Measurements from ENCODE around the gene HECTD3.
"Not testable (repeated sequence)": the region's sequence is repeated elsewhere in the genome, so short reads cannot be mapped to it uniquely, and the experiment has no call there.

Gene HECTD3

DNA sequence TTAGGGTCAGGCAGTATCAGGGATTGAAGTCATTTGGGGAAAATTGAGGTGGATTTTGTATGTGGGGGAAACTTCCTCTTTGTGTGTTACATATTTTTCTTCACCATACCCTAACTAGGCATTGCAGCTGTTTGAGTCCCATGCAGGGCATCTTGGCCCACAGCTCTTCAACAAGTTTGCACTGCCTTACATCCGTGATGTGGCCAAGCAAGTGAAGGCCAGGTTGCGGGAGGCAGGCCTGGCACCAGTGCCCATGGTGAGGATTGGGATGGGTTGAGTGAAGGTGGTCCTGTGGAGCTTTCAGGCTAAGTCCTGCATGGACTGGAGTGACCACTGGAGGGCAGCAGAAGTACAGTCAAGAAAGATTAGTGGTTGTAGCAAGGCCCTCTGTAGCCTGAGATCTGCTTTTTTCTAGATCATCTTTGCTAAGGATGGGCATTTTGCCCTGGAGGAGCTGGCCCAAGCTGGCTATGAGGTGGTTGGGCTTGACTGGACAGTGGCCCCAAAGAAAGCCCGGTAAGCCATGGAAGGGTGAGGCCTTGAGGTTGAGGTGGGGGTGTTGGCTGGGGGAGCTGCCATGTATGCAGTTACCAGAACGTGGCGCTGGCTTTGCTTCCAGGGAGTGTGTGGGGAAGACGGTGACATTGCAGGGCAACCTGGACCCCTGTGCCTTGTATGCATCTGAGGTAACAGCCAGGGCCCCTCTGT, 3.4 kb upstream of the HECTD3 start:
- peak; percentile 54 to 68 (median 67) for DNase-seq (ENCODE audit: low read depth in 3 of 3)

DNA sequence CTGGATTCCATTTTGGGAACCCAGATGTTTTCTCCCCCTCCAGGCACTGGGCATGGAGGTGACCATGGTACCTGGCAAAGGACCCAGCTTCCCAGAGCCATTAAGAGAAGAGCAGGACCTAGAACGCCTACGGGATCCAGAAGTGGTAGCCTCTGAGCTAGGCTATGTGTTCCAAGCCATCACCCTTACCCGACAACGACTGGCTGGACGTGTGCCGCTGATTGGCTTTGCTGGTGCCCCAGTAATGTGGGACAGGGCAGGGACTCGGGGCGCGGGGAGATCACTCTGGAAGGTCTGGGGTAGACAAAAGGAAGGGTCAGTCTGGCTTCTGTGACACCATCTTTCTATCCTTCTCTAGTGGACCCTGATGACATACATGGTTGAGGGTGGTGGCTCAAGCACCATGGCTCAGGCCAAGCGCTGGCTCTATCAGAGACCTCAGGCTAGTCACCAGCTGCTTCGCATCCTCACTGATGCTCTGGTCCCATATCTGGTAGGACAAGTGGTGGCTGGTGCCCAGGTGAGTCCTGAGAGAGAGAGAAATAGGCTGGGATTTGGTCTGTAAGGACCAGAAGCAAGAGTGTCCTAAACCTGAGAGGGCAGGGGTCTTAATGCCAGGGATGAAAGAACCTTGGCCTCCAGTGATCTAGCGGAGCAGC, 2.6 kb upstream of the HECTD3 start:
- no peak for DNase-seq (ENCODE audit: low read depth in 3 of 3)

DNA sequence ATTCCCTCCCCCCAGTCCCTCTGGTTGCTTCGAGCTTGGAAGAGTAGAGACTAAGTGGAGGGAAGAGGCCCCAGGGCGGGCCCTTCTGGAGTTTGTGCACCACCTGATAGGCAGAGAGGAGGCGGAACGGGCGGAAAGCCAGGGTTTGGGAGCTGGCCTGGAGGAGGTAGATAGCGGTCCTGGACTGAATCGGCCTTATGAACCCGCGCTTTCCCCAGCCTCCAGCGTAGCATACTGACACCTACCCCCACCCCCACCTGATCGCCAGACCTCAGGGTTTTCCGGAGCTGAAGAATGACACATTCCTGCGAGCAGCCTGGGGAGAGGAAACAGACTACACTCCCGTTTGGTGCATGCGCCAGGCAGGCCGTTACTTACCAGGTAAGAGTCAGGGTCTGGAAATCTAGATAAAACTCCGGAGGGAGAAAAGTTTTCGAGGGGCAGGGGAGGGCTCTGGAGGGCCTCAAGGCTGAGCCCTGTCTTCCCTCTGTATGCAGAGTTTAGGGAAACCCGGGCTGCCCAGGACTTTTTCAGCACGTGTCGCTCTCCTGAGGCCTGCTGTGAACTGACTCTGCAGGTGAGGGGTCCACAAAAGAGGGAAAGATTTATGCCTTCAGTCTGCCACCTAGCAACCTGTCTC, 1.6 kb upstream of the HECTD3 start:
- peak in 1 of 3 experiments; percentile 22 for DNase-seq (ENCODE audit: low read depth in 3 of 3)

DNA sequence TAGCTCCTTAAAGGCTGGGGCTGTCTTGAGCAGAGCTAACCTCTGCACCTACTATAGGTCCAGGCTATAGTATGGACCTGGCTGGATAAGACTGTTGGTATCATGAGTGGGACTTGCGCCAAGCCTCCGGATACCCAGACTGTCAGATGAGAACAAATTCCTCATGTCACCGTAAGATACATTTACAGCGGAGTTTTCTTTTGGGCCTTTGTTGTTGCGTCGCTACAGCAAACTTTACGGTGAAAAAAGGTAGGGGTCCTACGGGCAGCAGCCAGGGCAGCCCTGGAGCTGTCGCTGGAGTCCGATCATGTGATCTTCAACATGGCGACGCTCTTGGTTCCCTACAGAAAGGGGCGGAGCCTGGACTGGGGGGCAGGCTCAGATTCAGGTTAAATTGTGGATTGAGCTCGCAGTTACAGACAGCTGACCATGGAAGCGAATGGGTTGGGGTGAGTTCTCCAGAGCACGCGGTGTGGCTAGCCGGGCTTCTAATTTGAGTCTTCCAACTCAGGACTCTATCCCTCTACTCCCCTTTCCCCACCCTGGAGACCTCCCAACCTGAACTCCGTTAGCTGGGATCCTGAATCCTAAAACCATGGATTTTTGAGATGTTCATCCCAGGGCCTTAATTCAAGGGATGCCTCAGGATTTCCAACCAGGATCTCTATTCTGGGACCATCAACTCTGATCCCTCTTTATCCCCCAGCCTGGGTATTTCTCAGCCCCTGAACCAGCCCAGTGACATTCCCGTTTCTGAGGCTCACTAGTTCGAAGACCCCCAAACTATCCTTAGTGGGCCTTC, 914 bp upstream of the HECTD3 start, which contains the start of gene UROD:
Gene UROD, plus strand, starts transcription at position 418 of the 802 bp plus-strand sequence. Its CDS starts 12 bp downstream, at position 430.
- DNase-seq (ENCODE audit: low read depth in 3 of 3) = peak; percentile 62 to 80 (median 80)

DNA sequence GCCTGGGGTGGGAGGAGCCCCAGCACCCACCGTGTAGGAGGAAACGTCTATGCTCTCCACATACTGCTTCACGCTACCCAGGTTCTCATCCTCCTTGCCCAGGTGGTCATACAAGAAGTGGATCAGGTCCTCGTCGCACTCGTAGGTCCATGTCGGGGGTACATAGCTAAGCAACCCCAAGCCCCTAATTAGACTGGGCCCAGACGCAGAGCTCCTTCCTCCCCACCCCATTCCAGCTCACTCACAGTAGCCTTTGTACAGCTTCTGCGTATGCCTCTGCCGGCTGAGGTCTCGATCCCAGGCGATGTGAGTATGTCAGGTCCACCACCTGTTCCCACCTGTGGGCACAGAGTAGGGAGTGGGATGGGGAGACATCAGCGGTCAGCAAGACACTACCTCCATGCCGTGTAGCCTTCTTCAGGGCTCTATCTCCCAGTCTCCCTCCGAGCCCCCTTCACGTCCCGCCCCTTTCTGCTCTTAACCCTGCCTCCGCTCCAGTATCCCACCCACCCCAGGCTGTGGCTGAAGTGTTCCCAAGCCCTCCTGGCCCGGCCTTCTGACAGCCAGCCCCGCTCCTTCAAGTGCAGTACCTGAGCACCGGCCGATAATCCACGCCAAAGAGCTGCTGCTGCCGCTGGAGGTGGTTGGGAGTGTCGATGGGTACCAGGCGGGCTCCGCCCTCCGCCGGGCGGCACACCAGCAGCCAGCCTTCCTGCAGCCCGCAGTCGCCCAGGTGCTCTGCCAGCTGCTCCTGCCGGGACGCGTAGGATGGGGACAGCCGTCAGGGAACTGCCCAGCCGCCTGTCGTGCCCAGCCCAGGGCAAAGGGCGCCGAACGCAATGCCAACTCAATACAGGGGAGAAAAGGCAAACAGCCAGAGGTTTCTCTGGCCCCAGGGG, 919 bp downstream of the HECTD3 start:
- DNase-seq (ENCODE audit: low read depth in 3 of 3) = no peak

DNA sequence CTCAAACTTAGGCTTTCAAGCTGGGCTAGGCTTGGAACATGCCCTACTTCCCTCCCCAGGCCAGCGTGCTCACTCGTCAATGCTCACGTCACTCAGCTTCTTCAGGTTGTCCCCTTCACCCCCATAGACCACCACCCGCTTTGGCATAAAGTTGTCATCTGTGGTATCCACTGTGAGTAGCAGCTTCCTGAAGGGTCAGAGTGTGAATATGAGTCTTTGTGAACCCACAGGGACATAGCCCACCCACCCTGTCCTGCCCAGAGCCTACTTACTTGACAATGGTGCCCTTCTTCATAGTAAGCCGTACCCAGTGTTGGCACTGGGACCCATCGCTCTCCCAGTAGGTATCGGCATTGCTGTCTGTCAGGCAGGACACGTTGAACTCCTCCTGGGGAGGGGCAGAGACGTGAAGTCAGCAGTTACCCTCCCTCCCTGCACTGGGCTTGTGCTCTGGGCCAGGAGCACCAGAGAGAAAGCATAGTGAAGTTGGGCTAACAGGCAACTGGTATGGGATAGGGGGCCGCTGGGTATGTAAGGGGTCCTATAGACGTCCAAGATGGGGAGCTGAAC, 1.7 kb downstream of the HECTD3 start:
- DNase-seq (ENCODE audit: low read depth in 3 of 3) = no peak

DNA sequence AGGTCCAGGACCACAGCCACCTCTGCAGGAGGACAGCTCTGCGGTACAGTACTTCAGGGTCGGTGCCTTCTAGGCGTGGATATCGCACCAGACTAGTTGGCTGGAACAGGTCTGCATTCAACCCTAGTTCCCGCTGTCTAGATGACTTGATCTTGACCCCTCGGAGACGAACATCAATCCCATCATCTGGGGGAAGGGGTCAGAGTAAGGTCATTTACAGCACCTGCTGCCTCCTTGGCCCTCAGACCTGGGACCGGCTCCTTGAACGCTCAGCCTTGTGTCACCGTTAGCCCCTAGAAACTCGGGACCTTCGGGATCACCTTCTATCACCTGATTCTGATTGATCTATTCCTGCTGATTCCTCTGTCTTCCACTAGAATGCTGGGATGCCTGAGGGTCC, 2.6 kb downstream of the HECTD3 start:
- no peak for DNase-seq (ENCODE audit: low read depth in 3 of 3)

DNA sequence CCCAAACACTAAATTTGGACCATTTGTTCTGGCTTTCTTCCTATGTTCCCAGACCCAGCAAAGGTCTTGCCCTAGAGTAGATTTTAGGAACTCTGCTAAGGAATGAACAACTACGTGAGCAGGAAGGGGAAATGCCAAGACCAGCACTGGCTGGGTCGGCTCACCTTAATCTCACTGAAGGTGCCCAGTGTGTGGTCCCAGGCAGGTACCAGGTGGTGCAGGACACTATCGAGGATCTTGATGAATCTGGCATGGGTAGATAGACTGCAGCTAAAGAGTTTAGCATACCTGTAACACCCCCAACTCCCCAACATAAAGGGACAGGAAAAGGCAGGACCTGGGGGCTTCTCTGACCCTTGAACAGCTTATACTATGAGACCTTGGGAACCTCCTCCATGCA, 3.0 kb downstream of the HECTD3 start:
- DNase-seq (ENCODE audit: low read depth in 3 of 3) = no peak

DNA sequence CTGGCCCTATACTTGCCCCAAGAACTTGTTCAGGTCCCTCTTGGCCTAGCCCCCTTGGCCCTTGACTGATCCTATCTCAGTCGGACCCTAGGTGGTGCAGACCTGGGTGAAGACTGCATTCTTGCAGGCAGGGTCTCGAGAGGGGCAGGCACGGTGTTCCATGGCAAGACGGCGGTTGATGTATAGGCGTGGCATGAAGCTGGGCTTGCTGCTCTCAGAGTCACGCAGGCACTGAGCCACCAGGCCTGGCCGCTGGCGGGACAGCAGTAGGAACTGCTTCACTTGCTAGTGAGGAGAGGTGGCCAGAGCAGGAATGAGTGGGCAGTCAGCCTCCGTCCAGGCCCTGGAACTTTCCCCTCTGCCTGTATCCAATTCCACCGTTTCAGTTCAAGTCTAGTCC, 3.8 kb downstream of the HECTD3 start:
- no peak for DNase-seq (ENCODE audit: low read depth in 3 of 3)

DNA sequence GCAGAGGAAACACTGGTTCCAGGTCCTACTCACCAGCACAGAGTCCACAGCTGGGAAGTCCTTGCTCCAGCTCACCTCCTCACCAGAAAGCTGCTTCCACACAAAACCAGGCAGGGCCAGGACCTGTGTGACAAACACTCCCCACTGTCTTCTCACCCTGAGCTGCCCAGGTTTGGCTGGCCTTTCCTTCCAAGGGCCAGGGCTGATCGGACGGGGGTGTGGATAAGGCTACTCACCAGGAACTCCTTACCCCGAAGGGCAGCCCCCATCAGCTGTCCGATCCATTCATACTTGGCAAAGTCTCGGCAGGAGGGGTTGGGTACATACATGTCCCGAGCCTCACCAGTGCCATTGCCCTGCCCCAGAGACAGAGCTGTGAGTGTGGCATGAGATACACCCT, 5.4 kb downstream of the HECTD3 start:
- no peak for DNase-seq (ENCODE audit: low read depth in 3 of 3)

DNA sequence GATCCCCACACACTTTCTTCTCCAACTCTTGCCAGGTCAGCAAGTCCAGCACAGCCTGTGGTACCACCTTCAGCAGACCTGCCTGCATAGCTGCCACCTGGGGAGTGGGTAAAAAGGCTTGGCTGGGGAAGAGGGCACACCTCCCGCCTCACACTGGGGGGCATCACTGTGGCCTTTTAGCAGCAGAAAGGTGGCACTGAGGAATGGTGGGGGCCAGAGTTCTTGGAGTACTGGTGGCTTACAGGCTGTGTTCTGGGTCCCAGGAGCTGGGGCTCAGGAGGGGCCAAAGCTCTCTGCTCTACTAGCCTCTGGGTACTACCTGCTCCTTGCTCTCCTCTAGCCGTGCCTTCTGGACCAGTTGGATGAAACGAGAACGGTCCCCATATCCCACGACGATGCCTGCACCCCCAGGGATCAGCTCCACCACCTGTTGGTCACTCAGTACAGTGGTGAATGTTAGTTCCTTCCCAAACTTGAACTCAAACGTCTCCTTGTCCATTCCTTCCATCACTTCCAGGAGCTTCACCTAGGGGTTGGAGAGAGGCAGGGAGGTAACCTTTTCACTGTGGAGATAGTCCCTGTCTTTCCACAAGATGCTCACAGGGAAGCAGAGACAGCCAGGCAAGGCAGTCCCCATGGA, 6.7 kb downstream of the HECTD3 start:
- DNase-seq (ENCODE audit: low read depth in 3 of 3) = no peak

DNA sequence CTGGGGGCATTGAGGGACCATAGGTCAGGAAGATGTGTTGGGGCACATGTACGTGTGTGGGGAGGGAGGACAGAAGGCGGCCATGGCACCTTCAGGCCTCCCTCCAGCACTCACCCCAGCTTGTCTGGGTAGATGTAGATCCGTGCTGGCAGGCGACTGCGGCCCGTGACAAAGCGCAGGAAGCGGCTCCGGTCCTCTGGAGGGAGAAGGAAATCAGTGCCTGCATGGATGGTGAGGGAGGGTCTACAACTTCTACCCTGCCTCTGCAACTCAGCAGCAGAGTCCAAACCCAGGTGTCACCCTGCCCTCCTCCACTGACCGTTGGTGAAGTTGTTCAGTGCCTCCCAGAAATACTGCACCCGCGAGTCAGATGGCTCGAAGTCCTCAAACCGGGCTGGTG, 7.4 kb downstream of the HECTD3 start:
- no peak for DNase-seq (ENCODE audit: low read depth in 3 of 3)

DNA sequence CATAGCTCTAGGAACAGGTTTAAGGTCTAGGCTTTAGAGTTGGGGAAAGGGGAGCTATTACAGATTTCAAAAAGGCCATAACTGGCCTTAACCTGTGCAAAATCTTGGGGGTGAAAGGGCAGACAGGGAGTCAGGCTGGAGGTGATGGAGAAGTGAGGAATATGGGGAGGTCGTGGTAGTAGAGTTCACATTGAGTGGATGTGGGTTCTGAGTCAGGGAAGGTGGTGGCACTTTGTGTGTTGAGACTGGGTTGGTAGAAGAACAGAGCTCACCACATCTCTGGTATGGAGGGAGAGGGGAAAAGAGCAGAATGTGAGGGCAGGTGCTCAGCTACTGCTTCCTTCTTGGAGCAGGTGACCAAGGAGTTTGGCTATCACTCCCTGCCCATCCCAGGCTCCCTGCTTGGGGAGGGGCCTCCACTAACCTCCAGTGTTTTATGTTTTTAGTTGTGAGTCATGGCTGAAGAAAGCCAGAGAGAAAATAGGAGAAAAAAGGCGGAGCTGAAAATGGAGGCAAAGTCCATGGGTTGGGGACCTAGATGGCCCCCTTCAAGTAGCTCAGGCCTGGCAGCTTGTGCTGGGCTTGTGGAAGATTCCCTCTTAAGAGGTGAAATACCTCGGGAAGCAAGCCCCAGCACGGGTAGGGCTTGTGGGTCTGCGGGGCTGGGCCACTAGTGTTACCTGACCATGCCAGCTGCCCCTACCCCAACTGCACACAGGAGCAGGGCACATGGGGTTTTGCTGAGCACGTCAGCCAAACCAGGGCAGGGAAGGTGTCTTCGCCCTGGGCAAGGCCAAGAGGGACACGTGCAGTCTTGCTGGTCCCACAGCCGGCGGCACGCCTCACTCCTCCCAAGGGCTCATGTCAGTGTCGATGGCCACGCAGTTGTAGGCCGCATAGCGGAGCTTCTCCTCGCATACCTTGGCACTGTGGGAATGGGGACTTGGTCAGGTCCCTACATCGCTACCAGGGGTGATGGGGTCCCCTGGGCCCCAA, 8.2 kb downstream of the HECTD3 start:
- no peak for DNase-seq (ENCODE audit: low read depth in 3 of 3)

DNA sequence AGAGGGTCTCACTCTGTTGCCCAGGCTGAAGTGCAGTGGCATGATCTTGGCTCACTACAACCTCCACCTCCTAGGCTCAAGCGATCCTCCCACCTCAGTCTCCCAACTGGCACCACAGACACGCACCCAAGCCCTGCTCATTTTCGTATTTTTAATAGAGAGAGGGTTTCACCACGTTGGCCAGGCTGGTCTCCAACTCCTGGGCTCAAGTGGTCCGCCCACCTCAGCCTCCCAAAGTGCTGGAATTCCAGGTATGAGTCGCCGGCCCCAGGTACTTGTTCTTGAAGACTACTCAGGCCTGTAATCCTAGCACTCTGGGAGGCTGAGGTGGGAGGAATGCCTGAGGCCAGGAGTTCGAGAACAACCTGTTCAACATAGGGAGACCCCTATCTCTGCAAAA, 9.5 kb downstream of the HECTD3 start:
- not testable (repeated sequence) for DNase-seq (ENCODE audit: low read depth in 3 of 3)

DNA sequence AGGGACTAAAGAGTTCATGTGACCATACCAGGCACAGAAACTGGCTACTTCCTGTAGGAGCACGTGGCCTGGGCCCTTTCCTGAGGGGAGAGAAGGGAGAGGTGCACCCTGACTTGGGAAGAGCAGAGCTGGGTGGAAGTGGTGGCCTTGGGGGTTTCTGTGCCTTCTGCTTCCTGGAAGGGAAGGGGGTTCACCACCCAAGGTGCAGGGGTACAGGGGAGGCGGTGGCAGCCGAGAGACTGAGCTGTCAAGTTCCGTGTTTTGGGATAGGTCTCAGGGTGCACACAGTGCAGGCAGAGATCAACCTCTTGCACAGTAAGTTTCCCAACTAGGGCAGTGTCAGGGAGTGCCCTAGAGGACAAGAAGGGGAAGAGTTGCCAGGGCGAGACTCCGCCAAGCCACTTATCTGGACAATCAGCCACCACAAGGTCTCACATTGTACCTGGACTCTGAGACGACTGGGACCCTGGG, 10.1 kb downstream of the HECTD3 start:
- DNase-seq (ENCODE audit: low read depth in 3 of 3) = no peak

DNA sequence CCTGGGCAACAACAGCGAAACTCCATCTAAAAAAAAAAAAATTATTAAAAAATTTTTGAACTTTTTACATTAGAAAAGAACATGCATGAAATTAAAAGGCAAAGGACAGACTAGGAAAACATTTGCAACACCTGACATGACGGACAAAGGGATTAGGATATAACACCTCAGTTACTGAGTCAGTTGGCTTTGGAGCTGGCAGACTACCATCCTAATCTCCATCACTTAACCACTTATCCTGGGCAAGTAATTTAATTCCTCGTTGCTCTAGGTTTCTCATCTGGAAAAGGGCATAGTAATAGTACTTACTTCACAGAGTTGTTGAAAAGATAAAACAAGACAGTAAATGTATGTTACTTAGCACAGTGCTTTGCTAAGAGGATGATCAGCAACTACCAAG, 11.9 kb downstream of the HECTD3 start:
- DNase-seq (ENCODE audit: low read depth in 3 of 3) = no peak

DNA sequence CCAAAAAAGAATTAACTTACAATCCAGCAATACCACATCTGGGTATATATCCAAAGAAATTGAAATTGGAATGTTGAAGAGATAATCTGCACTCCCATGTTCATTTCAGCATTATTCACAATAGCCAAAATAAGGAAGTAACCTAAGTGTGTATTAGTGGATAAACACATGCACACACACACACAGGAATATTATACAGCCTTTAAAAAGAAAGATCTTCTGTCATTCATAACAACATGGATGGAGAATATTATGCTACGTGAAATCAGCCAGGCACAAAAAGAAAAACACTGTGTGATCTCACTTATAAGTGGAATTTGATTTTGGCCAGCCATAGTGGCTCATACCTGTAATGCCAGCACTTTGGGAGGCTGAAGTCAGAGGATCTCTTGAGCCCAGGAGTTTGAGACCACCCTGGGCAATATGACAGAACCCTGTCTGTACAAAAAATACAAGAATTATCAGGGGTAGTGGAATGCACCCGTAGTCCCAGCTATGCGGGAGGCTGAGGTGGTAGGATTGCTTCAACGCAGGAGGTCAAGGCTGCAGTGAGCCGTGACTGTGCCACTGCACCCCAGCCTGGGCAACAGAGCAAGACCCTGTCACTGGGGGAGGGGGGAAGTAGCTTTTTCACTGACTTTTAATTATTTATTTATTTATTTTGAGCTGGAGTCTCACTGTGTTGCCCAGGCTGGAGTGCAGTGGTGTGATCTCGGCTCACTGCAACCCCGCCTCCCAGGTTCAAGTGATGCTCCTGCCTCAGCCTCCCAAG, 15.5 kb downstream of the HECTD3 start:
- DNase-seq (ENCODE audit: low read depth in 3 of 3) = no peak

DNA sequence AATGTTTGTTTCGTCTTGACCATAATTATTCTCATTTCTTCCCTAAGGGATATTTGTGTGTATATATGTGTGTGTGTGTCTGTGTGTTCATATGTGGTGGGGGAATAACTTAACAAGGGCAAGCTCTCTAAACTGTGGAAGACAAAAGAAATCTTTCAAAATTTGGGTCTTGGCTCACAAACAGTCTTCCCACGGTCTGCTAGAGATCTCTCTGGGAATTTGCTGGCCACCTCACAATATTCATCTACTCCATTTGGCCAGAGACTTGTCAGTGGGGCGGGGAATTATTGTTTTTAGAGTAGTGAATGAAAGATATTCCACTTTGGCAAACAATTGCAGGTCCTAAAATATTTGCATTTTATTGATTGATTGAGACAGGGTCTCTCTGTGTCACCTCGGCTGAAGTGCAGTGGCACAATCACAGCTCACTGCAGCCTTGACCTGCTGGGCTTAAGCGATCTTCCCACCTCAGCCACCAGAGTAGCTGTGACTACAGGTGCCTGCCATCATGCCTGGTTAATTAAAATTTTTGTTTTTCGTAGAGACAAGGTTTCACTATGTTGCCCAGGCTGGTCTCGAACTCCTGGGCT, 16.7 kb downstream of the HECTD3 start:
- DNase-seq (ENCODE audit: low read depth in 3 of 3) = no peak

Measured in stimulated activated CD4-positive, alpha-beta T cell treated with anti-CD3 and anti-CD28 coated beads, TNF-alpha, amount 100 ng/mL, for 4 hours (primary cell).